HG03280 (cell line): ENCODE results near the gene TAF6L.
A peak's percentile ranks its signal among the peaks of the same experiment; 100 is the strongest.
"Not testable (repeated sequence)": the region's sequence is repeated elsewhere in the genome, so short reads cannot be mapped to it uniquely, and the experiment has no call there.

Experiments used
- ATAC-seq: cut with Tn5 transposase; IDR thresholded peaks from one replicate; pipeline ENCODE4 v1.9.1; 2021; ENCODE audit warnings: mild to moderate bottlenecking, moderate library complexity; ENCODE audit not compliant: unreplicated experiment

TAF6L gene

GRCh38 chr11:62755086-62755615, 16.0 kb upstream of the TAF6L start:
- ATAC-seq: no peak

GRCh38 chr11:62757846-62758788, 13.1 kb upstream of the TAF6L start:
- ATAC-seq: no peak

GRCh38 chr11:62760867-62761227, 10.3 kb upstream of the TAF6L start:
- not testable (repeated sequence) for ATAC-seq

GRCh38 chr11:62770778-62771143, 435 bp upstream of the TAF6L start:
- no peak for ATAC-seq

- no peak for ATAC-seq
Observed at GRCh38 chr11:62774407-62774806, 3.2 kb downstream of the TAF6L start.

GRCh38 chr11:62775646-62776045, 4.5 kb downstream of the TAF6L start:
- no peak for ATAC-seq

- no peak for ATAC-seq
Observed at GRCh38 chr11:62777389-62777788, 6.2 kb downstream of the TAF6L start.

GRCh38 chr11:62778441-62778840, 7.2 kb downstream of the TAF6L start:
- no peak for ATAC-seq

- no peak for ATAC-seq
Observed at GRCh38 chr11:62782753-62783152, 11.6 kb downstream of the TAF6L start.

- ATAC-seq: peak; percentile 66
Observed at GRCh38 chr11:62786318-62787004, 15.3 kb downstream of the TAF6L start.

- ATAC-seq: peak; percentile 70
Observed at GRCh38 chr11:62787005-62787759, 16.0 kb downstream of the TAF6L start, which contains the start of gene TMEM179B. TSS of gene TMEM179B (plus strand) at chr11:62787402. CDS start at chr11:62787432, 30 bp downstream.

- no peak for ATAC-seq
Observed at GRCh38 chr11:62788991-62789390, 17.8 kb downstream of the TAF6L start.

GRCh38 chr11:62789576-62789975, 18.4 kb downstream of the TAF6L start:
- ATAC-seq: no peak

- peak; percentile 63 for ATAC-seq
Observed at GRCh38 chr11:62791501-62792201, 20.5 kb downstream of the TAF6L start, which contains the start of gene TMEM223. TSS of gene TMEM223 (minus strand) at chr11:62792006. CDS start at chr11:62791994, 12 bp downstream.

- no peak for ATAC-seq
Observed at GRCh38 chr11:62792202-62792575, 21.0 kb downstream of the TAF6L start.

GRCh38 chr11:62794201-62794775, 23.1 kb downstream of the TAF6L start:
- no peak for ATAC-seq

- ATAC-seq: no peak
Observed at GRCh38 chr11:62796281-62796680, 25.1 kb downstream of the TAF6L start.

GRCh38 chr11:62799486-62799885, 28.3 kb downstream of the TAF6L start:
- no peak for ATAC-seq

- ATAC-seq: no peak
Observed at GRCh38 chr11:62801071-62801470, 29.9 kb downstream of the TAF6L start.
